ENCODE results near the gene TCP10L. TPM values are rescaled to one million over a fixed set of nuclear protein-coding genes. Genes with fewer than 3 reads are reported as not detected.
"Not testable (repeated sequence)": the region's sequence is repeated elsewhere in the genome, so short reads cannot be mapped to it uniquely, and the experiment has no call there.

TCP10L gene, protein sequence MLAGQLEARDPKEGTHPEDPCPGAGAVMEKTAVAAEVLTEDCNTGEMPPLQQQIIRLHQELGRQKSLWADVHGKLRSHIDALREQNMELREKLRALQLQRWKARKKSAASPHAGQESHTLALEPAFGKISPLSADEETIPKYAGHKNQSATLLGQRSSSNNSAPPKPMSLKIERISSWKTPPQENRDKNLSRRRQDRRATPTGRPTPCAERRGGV
- 1 to 10 TPM in 1 of 3 donors, under 1 TPM in 1, not detected in 1; 0.14 to 2.1 TPM for total RNA-seq
- long read RNA-seq, donor 1, result 0 reads
- long read RNA-seq, donor 2, result 0 reads

DNA sequence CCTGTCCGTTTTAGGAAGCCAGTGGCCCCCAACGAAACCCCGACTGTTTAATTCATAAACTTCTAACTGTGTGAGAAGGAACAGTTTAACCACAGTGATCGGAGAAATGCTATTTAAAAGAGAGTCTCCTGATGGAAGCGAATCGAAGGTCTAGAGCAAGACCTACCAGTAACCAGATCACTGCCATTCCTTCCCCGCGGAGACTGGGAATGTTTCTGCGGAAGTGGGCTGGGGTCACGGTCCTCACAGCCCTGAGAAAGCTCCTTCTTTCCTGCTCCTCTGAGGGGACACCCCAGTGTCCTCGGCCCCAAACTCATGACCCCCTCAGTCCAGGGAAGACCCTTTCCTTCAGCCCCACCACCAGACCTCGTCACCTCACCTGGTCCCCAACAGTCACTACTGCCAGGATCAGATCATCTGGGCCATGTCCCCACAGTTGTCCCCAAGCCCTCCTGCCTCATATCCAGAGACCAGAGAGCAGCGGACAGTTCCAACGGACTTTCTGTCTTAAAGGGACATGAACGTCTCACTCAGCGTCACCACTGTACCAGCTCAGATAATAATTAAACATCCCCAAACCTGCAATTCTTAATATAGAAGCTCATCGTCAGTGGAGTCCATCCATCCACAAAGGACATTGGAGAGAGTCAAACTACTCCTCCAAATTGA lies at the start of gene TCP10L:
TSS of gene TCP10L (minus strand) at position 482 of the 669 bp plus-strand sequence. CDS start 1,219 bp downstream, outside the sequence.
- DNase-seq (no peak), ATAC-seq (no peak)
- Histone ChIP-seq H3K36me3 (ENCODE audit: low read depth) (no peaks in the 10 kb centered on the region), H3K9me3 (no peaks in the 10 kb centered on the region), H3K4me3 (no peak within 1 kb of the TSS), H3K4me1 (ENCODE audit: low read depth) (no peaks in the 10 kb centered on the region)
- TF ChIP-seq, protein P1, sequence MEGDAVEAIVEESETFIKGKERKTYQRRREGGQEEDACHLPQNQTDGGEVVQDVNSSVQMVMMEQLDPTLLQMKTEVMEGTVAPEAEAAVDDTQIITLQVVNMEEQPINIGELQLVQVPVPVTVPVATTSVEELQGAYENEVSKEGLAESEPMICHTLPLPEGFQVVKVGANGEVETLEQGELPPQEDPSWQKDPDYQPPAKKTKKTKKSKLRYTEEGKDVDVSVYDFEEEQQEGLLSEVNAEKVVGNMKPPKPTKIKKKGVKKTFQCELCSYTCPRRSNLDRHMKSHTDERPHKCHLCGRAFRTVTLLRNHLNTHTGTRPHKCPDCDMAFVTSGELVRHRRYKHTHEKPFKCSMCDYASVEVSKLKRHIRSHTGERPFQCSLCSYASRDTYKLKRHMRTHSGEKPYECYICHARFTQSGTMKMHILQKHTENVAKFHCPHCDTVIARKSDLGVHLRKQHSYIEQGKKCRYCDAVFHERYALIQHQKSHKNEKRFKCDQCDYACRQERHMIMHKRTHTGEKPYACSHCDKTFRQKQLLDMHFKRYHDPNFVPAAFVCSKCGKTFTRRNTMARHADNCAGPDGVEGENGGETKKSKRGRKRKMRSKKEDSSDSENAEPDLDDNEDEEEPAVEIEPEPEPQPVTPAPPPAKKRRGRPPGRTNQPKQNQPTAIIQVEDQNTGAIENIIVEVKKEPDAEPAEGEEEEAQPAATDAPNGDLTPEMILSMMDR (IDR thresholded peaks at IDR 0.05), result no peak
- intact Hi-C loops (cut with DNase I, micrococcal nuclease), result no loop called here

GRCh38 chr21:32626621-32627196 lies 41.4 kb upstream of the TCP10L start:
- ATAC-seq (no peak), DNase-seq (no peak)
- TF ChIP-seq, protein P1 (IDR thresholded peaks at IDR 0.05), result no peak
- H3K9me3 ChIP-seq, result no peaks in the 10 kb centered on the region
- H3K4me1 ChIP-seq (ENCODE audit: low read depth), result no peaks in the 10 kb centered on the region
- H3K4me3 ChIP-seq, result no peak overlapping the region
- intact Hi-C loops (cut with DNase I, micrococcal nuclease), result no loop called here
- H3K36me3 ChIP-seq (ENCODE audit: low read depth), result no peaks in the 10 kb centered on the region

- intact Hi-C loops (cut with DNase I, micrococcal nuclease); H3K36me3 ChIP-seq (ENCODE audit: low read depth); ATAC-seq; H3K9me3 ChIP-seq; DNase-seq; H3K4me1 ChIP-seq (ENCODE audit: low read depth); H3K4me3 ChIP-seq: not testable (repeated sequence)
Observed at GRCh38 chr21:32618218-32618617, 32.9 kb upstream of the TCP10L start.

DNA sequence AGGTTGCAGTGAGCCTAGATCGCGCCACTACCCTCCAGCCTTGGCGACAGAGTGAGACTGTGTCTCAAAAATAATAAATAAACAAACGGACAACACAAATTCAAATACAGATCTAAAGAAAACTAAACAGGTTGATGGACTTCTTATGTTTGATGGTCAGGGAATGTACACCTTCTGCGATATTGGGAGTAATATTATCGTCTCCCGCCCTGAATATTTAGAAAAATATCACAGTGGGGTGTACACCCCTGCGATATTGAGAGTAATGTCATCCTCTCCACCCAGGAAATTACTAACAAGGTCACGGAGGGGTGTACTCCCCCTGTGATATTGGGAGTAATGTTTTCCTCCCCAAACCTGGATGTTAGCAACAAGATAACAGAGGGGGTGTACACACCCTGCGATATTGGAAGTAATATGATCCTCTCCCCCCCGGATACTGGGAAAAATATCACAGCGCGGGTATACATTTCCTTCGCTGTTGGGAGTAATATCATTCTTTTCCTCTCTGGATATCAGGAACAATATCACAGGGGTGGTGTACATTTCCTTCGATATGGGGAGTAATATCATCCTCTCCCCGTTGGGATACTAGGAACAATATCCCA lies 28.2 kb upstream of the TCP10L start:
- ATAC-seq, result no peak
- no peak for DNase-seq
- no peaks in the 10 kb centered on the region for H3K9me3 ChIP-seq
- H3K36me3 ChIP-seq (ENCODE audit: low read depth), result no peaks in the 10 kb centered on the region
- TF ChIP-seq, protein P1 (IDR thresholded peaks at IDR 0.05), result no peak
- H3K4me3 ChIP-seq, result no peak overlapping the region
- H3K4me1 ChIP-seq (ENCODE audit: low read depth), result peaks cover 6% of the 10 kb centered on the region
- intact Hi-C loops (cut with DNase I, micrococcal nuclease), result no loop called here

- H3K9me3 ChIP-seq, result no peaks in the 10 kb centered on the region
- intact Hi-C loops (cut with DNase I, micrococcal nuclease), result no loop called here
- peak; percentile 16 for ATAC-seq
Observed at GRCh38 chr21:32612999-32613337, 27.6 kb upstream of the TCP10L start.

More at GRCh38 chr21:32612999-32613337, 27.6 kb upstream of the TCP10L start:
- Histone ChIP-seq H3K4me1 (ENCODE audit: low read depth) (peaks cover 6% of the 10 kb centered on the region), H3K36me3 (ENCODE audit: low read depth) (no peaks in the 10 kb centered on the region), H3K4me3 (peak overlapping the region; percentile 55)
- TF ChIP-seq, protein P1 (IDR thresholded peaks at IDR 0.05), result no peak
- no peak for DNase-seq
